GM18498 (cell line): ENCODE results near the gene RNMT.
A peak's percentile ranks its signal among the peaks of the same experiment; 100 is the strongest.
"Not testable (repeated sequence)": the region's sequence is repeated elsewhere in the genome, so short reads cannot be mapped to it uniquely, and the experiment has no call there.

ENCODE experiments used
- ATAC-seq: cut with Tn5 transposase; IDR thresholded peaks from one replicate; pipeline ENCODE4 v1.9.1; 2021; ENCODE audit warnings: mild to moderate bottlenecking, moderate library complexity; ENCODE audit not compliant: unreplicated experiment

Gene RNMT

DNA sequence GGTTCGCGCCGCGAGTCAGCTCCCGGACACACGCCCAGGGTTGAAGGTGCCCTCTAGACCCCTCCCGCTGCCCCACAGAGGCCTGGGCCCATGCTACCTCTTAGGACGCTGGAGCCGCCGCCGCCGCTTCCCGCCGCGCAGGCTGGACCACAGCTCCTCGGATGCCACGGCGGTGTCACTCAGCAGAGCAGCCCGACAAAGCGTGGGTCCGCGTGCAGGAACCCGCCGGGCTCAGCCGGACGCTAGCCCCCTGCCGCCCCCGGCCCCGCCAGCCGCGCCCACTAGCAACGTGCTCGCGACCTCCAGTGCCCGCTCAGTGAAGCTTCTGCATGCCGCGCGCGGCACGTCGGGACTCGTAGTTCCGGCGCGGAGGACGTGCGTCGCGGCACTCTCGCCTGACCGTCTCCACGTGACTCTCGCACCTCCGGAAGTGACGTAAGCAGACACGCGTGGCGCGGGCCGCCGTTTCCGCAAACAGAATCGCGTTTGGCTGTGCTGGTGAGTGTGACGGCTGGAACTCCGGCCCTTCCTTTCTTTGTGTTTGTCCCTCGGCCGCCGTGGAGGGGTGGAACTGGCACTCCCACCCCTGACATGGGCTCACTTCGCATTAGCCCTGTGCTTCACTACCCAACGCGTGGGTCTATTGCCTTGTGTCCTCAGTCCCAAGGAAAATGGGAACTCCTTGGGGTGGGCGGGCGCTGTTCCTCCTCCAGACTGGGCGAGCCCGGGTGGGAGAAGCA lies at the start of gene RNMT, which contains the start of gene FAM210A:
Gene RNMT (plus strand): TSS at position 442 of the 740 bp plus-strand sequence. CDS start 4,845 bp downstream, outside the sequence.
Gene FAM210A (minus strand): TSS at position 327 of the 740 bp plus-strand sequence. CDS start 44,481 bp downstream, outside the sequence.
- peak; percentile 96 for ATAC-seq

- not testable (repeated sequence) for ATAC-seq
Observed at GRCh38 chr18:13677350-13677749, 49.1 kb upstream of the RNMT start.

GRCh38 chr18:13680612-13681011 lies 45.9 kb upstream of the RNMT start:
- ATAC-seq: no peak

- no peak for ATAC-seq
Observed at GRCh38 chr18:13681701-13682100, 44.8 kb upstream of the RNMT start.

GRCh38 chr18:13684546-13684945 lies 41.9 kb upstream of the RNMT start:
- no peak for ATAC-seq

GRCh38 chr18:13688191-13689136 lies 38.0 kb upstream of the RNMT start:
- no peak for ATAC-seq

DNA sequence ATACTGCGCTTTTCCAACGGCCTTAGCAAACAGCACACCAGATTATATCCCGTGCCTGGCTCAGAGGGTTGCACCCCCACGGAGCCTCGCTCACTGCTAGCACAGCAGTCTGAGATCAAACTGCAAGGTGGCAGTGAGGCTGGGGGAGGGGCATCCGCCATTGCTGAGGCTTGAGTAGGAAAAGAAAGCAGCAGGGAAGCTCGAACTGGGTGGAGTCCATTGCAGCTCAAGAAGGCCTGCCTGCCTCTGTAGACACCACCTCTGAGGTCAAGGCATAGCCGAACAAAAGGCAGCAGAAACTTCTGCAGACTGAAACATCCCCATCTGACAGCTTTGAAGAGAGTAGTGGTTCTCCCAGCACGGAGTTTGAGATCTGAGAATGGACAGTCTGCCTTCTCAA lies 36.4 kb upstream of the RNMT start:
- ATAC-seq: not testable (repeated sequence)

GRCh38 chr18:13695337-13695736 lies 31.1 kb upstream of the RNMT start:
- ATAC-seq: not testable (repeated sequence)

- ATAC-seq: no peak
Observed at GRCh38 chr18:13696961-13697360, 29.5 kb upstream of the RNMT start.

DNA sequence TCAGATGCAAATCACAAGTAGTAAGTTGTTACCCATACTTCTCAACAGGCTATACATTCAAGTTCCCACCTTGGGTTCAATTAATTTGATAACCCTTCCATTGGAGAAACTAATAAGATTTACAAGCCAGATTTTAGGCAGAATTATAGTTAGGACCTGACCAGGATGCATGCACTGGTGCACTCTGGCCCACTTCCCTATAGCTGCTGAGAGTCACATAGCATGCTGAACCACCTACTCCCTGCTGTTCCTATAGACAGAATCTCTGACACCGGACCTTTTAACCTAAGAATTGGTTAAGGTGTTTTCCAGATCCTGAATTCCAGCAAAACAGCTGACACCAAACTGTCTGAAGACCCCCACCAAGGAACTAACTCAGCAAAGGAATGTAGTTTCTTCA lies 26.3 kb upstream of the RNMT start:
- ATAC-seq: no peak

DNA sequence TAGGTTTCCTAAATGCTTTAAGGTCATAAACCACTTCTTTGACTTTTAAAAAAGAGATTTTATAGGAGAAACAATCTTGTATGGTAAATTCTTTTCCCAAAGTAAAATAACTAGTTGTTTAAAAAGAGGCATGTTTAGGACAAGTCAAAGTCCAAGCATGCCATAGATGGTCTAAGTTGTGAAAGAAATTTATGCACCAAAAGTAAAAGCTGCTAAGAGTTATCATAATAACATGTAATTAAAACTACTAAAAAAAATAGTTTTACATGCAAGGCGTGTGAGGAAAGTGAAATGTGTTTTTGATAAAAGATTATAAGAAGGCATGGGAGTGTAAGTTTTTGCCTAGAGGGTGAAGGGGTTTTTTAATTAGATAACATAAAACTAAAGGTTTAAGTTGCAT lies 22.6 kb upstream of the RNMT start:
- ATAC-seq: no peak

- ATAC-seq: no peak
Observed at GRCh38 chr18:13710414-13710831, 16.1 kb upstream of the RNMT start.

- ATAC-seq: no peak
Observed at GRCh38 chr18:13712400-13713131, 13.9 kb upstream of the RNMT start.

DNA sequence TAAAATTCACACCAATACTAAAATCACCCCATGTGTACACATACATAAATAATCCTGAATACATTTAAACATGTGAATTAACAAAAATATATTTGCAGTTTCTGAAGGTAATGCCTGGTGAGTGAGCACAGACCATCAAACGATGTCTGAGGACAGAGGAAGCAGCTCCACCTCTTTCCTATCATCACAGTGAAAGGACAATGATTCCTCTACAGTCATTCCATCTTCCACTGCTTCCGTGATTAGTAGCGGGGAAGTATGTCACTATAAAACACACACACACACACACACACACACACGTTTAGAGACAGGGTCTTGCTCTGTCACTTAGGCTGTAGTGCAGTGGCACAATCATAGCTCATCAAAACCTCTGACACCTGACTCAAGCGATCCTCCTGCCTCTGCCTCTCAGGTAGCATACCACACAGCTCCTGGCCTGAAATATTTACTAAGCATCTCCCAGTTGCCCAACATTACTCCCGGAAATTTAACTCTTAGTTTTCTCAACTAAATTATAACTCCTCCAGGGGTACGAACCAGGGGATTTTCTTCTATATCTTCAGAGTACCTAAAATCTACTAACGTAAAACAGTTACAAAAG lies 12.9 kb upstream of the RNMT start:
- no peak for ATAC-seq

DNA sequence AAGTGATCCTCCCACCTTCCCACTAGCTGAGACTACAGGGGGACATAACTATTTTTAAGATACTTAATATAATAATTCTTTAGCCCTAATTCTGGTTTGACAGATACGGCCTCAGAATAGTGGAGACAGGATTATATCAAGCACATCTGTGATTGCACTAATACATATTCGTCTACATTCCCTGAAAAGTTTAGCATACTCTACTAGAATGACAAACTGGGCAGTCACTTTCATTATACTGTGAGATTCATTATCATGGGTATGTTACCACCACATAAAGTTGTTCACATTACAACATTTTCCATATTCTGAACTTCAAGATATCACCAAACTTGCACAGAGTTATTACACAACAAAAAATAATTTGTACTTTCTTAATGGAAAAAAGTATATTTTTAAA lies 11.1 kb upstream of the RNMT start:
- ATAC-seq: no peak

DNA sequence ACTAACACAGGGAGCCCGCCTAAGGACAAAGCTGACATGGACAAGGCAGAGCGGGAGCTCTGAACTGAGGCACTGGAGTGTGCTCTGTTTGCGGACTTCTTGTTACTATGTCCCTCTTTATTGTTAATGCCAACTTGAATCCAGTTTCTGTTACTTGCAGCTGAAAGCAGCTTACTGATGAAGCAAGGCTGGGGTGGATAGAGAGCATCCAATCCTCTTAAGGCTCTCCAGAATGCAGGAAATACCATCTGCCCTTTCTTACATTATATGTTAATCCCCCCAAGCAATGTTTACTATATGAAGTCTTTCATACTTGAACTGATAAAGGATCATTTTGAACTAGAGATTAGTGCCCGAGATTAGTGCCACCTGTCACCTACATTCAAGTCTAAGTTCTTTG lies 9.6 kb upstream of the RNMT start:
- no peak for ATAC-seq

DNA sequence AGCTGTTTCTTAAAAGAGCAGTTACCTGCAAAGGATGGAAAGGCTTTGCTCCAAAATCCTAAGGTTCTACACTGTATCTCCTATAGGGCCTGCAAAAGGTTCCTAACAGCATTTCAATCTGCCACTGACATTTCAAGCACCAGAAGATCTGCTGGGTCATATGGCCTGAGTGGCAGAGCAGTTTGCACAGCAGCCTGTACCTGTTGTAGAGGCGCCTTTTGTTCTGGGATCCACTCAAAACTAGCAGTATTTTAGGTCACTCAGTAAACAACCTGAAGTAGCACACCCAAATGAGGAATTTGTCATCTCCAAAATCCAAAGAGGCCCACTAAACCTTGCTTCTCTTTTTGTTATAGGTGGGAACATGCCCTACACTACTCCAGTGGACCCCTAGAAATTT lies 6.3 kb upstream of the RNMT start:
- no peak for ATAC-seq

- no peak for ATAC-seq
Observed at GRCh38 chr18:13720847-13721246, 5.6 kb upstream of the RNMT start.

DNA sequence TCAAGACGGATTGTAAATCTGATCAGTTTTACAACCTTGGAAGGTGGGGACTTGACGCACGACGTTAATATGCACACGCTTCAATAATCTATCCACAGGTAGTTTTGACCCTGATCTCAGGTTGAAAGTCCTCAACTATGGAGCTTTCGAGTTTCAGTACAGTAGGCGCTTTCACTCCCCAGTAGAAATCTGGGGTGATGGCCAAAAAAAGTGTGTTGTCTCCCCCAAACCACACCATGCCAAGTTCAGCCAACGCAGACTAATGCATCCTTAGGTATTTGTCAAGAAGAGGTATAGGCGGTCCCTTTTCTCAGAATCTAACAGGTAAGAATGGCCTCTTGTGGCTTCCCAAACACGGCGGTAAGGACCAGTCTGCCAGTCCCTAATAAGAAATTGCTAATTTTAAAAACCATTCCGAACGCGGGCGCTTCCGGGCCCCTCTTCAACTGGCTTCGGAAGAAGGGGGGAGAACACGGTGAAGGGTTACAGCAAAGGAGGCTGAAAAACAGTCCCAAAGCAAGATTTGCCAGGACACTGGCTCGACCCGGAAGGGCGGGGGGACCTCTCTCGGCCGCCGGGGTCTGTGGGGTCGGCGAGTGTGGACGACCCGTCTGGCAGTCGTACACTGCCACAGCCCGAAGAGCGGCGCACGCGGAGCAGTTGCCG lies 774 bp upstream of the RNMT start:
- ATAC-seq: peak; percentile 0

- peak; percentile 20 for ATAC-seq
Observed at GRCh38 chr18:13726972-13727331, 479 bp downstream of the RNMT start.
